NCI-H128 (cell line): ENCODE data around the gene USP10.

ENCODE experiments used
- DNase-seq: peaks from one replicate; lab custom pipeline; 2025; ENCODE audit not compliant: unreplicated experiment; lab: John Stamatoyannopoulos, UW

Gene USP10

GRCh38 chr16:84800158-84800978 lies 100.6 kb downstream of the USP10 start:
- no peak for DNase-seq

GRCh38 chr16:84803146-84803545 lies 103.3 kb downstream of the USP10 start:
- DNase-seq: no peak

- DNase-seq: no peak
These were observed 104.5 kb downstream of the USP10 start for GRCh38 chr16:84804326-84804725.

GRCh38 chr16:84806256-84806889 lies 106.6 kb downstream of the USP10 start:
- no peak for DNase-seq

GRCh38 chr16:84806890-84807258 lies 107.1 kb downstream of the USP10 start:
- DNase-seq: no peak

GRCh38 chr16:84807776-84808175 lies 108.0 kb downstream of the USP10 start:
- no peak for DNase-seq

GRCh38 chr16:84808826-84809225 lies 109.0 kb downstream of the USP10 start:
- DNase-seq: no peak

GRCh38 chr16:84810518-84811273 lies 110.9 kb downstream of the USP10 start:
- DNase-seq: no peak

- no peak for DNase-seq
These were observed 111.7 kb downstream of the USP10 start for GRCh38 chr16:84811529-84811928.

- DNase-seq: no peak
These were observed 113.5 kb downstream of the USP10 start for GRCh38 chr16:84813141-84813934.

GRCh38 chr16:84815462-84815861 lies 115.7 kb downstream of the USP10 start:
- DNase-seq: no peak

- no peak for DNase-seq
These were observed 116.2 kb downstream of the USP10 start for GRCh38 chr16:84816023-84816422.

GRCh38 chr16:84816485-84816884 lies 116.7 kb downstream of the USP10 start:
- DNase-seq: no peak

- no peak for DNase-seq
These were observed 117.4 kb downstream of the USP10 start for GRCh38 chr16:84817206-84817605.

- DNase-seq: no peak
These were observed 117.8 kb downstream of the USP10 start for GRCh38 chr16:84817613-84818012.

GRCh38 chr16:84818133-84818532 lies 118.3 kb downstream of the USP10 start:
- no peak for DNase-seq

- no peak for DNase-seq
These were observed 119.3 kb downstream of the USP10 start for GRCh38 chr16:84818989-84819643.

GRCh38 chr16:84819644-84820304 lies 120.0 kb downstream of the USP10 start, which contains the start of gene CRISPLD2:
Gene CRISPLD2, plus strand, starts transcription at chr16:84819985. Its CDS starts 18,511 bp downstream, at chr16:84838496.
- DNase-seq: peak; percentile 43

- no peak for DNase-seq
These were observed 120.5 kb downstream of the USP10 start for GRCh38 chr16:84820305-84820684.

GRCh38 chr16:84820771-84821170 lies 121.0 kb downstream of the USP10 start:
- no peak for DNase-seq
